Measurements from ENCODE around the gene MAGI1. TPM values are rescaled to one million over a fixed set of nuclear protein-coding genes. Genes with fewer than 3 reads are reported as not detected.

The MAGI1 gene
- total and polyA plus RNA-seq, 2 donors (not counting 1 experiment from before 2014, with no cell fraction given), result 0.10 to 0.22 TPM

GRCh38 chr3:65761446-65762234, 277.1 kb downstream of the MAGI1 start:
- Histone ChIP-seq H3K27ac (ENCODE audit: low read length in 2 of 2) (no peak overlapping the region), H3K27me3 (replicated peaks in 1 of 4; ENCODE audit: control extremely low read depth in 1 of 4, control insufficient read depth in 3 of 4, insufficient read depth in 4 of 4, low read length in 3 of 4) (peaks cover 0 to 6% (median 0%) of the 10 kb centered on the region in 4 experiments), H3K79me2 (ENCODE audit: control insufficient read depth, insufficient read depth, low read length) (no peaks in the 10 kb centered on the region), H3K36me3 (replicated peaks in 1 of 2; ENCODE audit: control extremely low read depth in 1 of 2, control insufficient read depth in 1 of 2, extremely low read depth in 1 of 2, insufficient read depth in 2 of 2, low read length in 1 of 2) (no peaks in the 10 kb centered on the region), H3K9ac (ENCODE audit: low read length) (no peak overlapping the region), H3K4me2 (replicated peaks; ENCODE audit: low read depth, low read length, poor library complexity, severe bottlenecking) (no peak overlapping the region), H3K9me3 (ENCODE audit: control extremely low read depth in 1 of 3, control insufficient read depth in 2 of 3, insufficient read depth in 1 of 3, low read length in 2 of 3) (no peaks in the 10 kb centered on the region), H3K4me1 (ENCODE audit: control insufficient read depth in 2 of 2, insufficient read depth in 2 of 2, low read length in 2 of 2) (no peaks in the 10 kb centered on the region), H3K4me3 (ENCODE audit: control extremely low read depth in 1 of 5, extremely low read depth in 1 of 5, insufficient read depth in 1 of 5, low read depth in 2 of 5, low read length in 4 of 5) (no peak overlapping the region), H4K20me1 (ENCODE audit: control insufficient read depth, insufficient read depth, low read length, poor library complexity, severe bottlenecking) (no peaks in the 10 kb centered on the region), H2AFZ (ENCODE audit: insufficient read depth, low read depth, low read length, poor library complexity, severe bottlenecking) (no peak overlapping the region)
- Mint-ChIP-seq H3K4me3 (no peak overlapping the region), H3K27me3 (peaks cover 3% of the 10 kb centered on the region), H3K4me1 (no peaks in the 10 kb centered on the region), H3K27ac (no peak overlapping the region), H3K9me3 (ENCODE audit: insufficient read depth) (no peaks in the 10 kb centered on the region)
- POLR2A ChIA-PET, result no interaction called here
- intact Hi-C loops (cut with micrococcal nuclease), result no loop called here
- DNase-seq (no peak), ATAC-seq (ENCODE audit: low read depth) (no peak)
- 87% methylated on average over 4 of the region's 9 CpGs for WGBS (ENCODE audit: insufficient coverage)
- CTCF ChIA-PET, result interaction anchor here (0.5 to 0.7 kb wide), 2 partner anchors 9 to 78 kb away, joined by 3 read pairs; no protein-coding TSS in a partner anchor
- TF ChIP-seq EZH2 (IDR thresholded peaks at IDR 0.05; ENCODE audit: borderline replicate concordance, insufficient read depth, low read depth, low read length, poor library complexity, severe bottlenecking) (no peak), CTCF (IDR thresholded peaks at IDR 0.05) (no peak)

GRCh38 chr3:65758876-65759598, 279.7 kb downstream of the MAGI1 start:
- H3K79me2 ChIP-seq (ENCODE audit: control insufficient read depth, insufficient read depth, low read length), result no peaks in the 10 kb centered on the region
- POLR2A ChIA-PET, result no interaction called here
- Mint-ChIP-seq H3K4me3 (no peak overlapping the region), H3K4me1 (no peaks in the 10 kb centered on the region), H3K9me3 (ENCODE audit: insufficient read depth) (no peaks in the 10 kb centered on the region), H3K27ac (no peak overlapping the region), H3K27me3 (peaks cover 3% of the 10 kb centered on the region)
- no peak for DNase-seq
- no peak overlapping the region for H3K27ac ChIP-seq (ENCODE audit: low read length in 2 of 2)
- H2AFZ ChIP-seq (ENCODE audit: insufficient read depth, low read depth, low read length, poor library complexity, severe bottlenecking), result no peak overlapping the region
- CTCF ChIA-PET, result no interaction called here
- ATAC-seq (ENCODE audit: low read depth), result no peak
- H3K4me3 ChIP-seq (ENCODE audit: control extremely low read depth in 1 of 5, extremely low read depth in 1 of 5, insufficient read depth in 1 of 5, low read depth in 2 of 5, low read length in 4 of 5), result no peak overlapping the region
- H3K4me2 ChIP-seq (replicated peaks; ENCODE audit: low read depth, low read length, poor library complexity, severe bottlenecking), result no peak overlapping the region
- intact Hi-C loops (cut with micrococcal nuclease), result no loop called here
- no peaks in the 10 kb centered on the region for H3K9me3 ChIP-seq (ENCODE audit: control extremely low read depth in 1 of 3, control insufficient read depth in 2 of 3, insufficient read depth in 1 of 3, low read length in 2 of 3)
- no peaks in the 10 kb centered on the region for H4K20me1 ChIP-seq (ENCODE audit: control insufficient read depth, insufficient read depth, low read length, poor library complexity, severe bottlenecking)
- WGBS (ENCODE audit: insufficient coverage), result no CpG with 5 or more reads among the region's 3 CpGs
- H3K36me3 ChIP-seq (replicated peaks in 1 of 2; ENCODE audit: control extremely low read depth in 1 of 2, control insufficient read depth in 1 of 2, extremely low read depth in 1 of 2, insufficient read depth in 2 of 2, low read length in 1 of 2), result no peaks in the 10 kb centered on the region
- no peak overlapping the region for H3K9ac ChIP-seq (ENCODE audit: low read length)
- no peak for TF ChIP-seq EZH2 (IDR thresholded peaks at IDR 0.05; ENCODE audit: borderline replicate concordance, insufficient read depth, low read depth, low read length, poor library complexity, severe bottlenecking)
- no peak for TF ChIP-seq CTCF (IDR thresholded peaks at IDR 0.05)
- H3K27me3 ChIP-seq (replicated peaks in 1 of 4; ENCODE audit: control extremely low read depth in 1 of 4, control insufficient read depth in 3 of 4, insufficient read depth in 4 of 4, low read length in 3 of 4), result peaks cover 0 to 6% (median 0%) of the 10 kb centered on the region in 4 experiments
- no peaks in the 10 kb centered on the region for H3K4me1 ChIP-seq (ENCODE audit: control insufficient read depth in 2 of 2, insufficient read depth in 2 of 2, low read length in 2 of 2)
